GM21526 (cell line): ENCODE measurements around the gene EPHA3.
"Not testable (repeated sequence)": the region's sequence is repeated elsewhere in the genome, so short reads cannot be mapped to it uniquely, and the experiment has no call there.

Experiments
- ATAC-seq: cut with Tn5 transposase; IDR thresholded peaks from one replicate; pipeline ENCODE4 v1.9.1; 2021; ENCODE audit warnings: moderate library complexity; ENCODE audit not compliant: unreplicated experiment, low FRiP score

EPHA3 gene

GRCh38 chr3:89350935-89351334, 243.5 kb downstream of the EPHA3 start:
- not testable (repeated sequence) for ATAC-seq

GRCh38 chr3:89353465-89353864, 246.0 kb downstream of the EPHA3 start:
- ATAC-seq = no peak

GRCh38 chr3:89358281-89358680, 250.9 kb downstream of the EPHA3 start:
- ATAC-seq = no peak

GRCh38 chr3:89360156-89360555, 252.7 kb downstream of the EPHA3 start:
- ATAC-seq = no peak

- no peak for ATAC-seq
Observed at GRCh38 chr3:89362496-89362895, 255.1 kb downstream of the EPHA3 start.

- ATAC-seq = no peak
Observed at GRCh38 chr3:89363171-89363570, 255.8 kb downstream of the EPHA3 start.

GRCh38 chr3:89364314-89364713, 256.9 kb downstream of the EPHA3 start:
- no peak for ATAC-seq

GRCh38 chr3:89367166-89367565, 259.7 kb downstream of the EPHA3 start:
- no peak for ATAC-seq

GRCh38 chr3:89368846-89369245, 261.4 kb downstream of the EPHA3 start:
- no peak for ATAC-seq

- ATAC-seq = no peak
Observed at GRCh38 chr3:89372456-89372855, 265.0 kb downstream of the EPHA3 start.

- no peak for ATAC-seq
Observed at GRCh38 chr3:89373434-89373833, 266.0 kb downstream of the EPHA3 start.

- ATAC-seq = no peak
Observed at GRCh38 chr3:89375451-89375850, 268.0 kb downstream of the EPHA3 start.

GRCh38 chr3:89380016-89380415, 272.6 kb downstream of the EPHA3 start:
- ATAC-seq = no peak

- no peak for ATAC-seq
Observed at GRCh38 chr3:89392991-89393390, 285.6 kb downstream of the EPHA3 start.

GRCh38 chr3:89395456-89395855, 288.0 kb downstream of the EPHA3 start:
- ATAC-seq = no peak

GRCh38 chr3:89395996-89396395, 288.6 kb downstream of the EPHA3 start:
- no peak for ATAC-seq

GRCh38 chr3:89402051-89402450, 294.6 kb downstream of the EPHA3 start:
- ATAC-seq = no peak

- no peak for ATAC-seq
Observed at GRCh38 chr3:89405176-89405575, 297.8 kb downstream of the EPHA3 start.

- no peak for ATAC-seq
Observed at GRCh38 chr3:89405593-89405992, 298.2 kb downstream of the EPHA3 start.

GRCh38 chr3:89411201-89411600, 303.8 kb downstream of the EPHA3 start:
- ATAC-seq = no peak

GRCh38 chr3:89414270-89414669, 306.8 kb downstream of the EPHA3 start:
- ATAC-seq = no peak

GRCh38 chr3:89419647-89420241, 312.3 kb downstream of the EPHA3 start:
- no peak for ATAC-seq

- ATAC-seq = no peak
Observed at GRCh38 chr3:89426060-89426459, 318.6 kb downstream of the EPHA3 start.
